ENCODE measurements around the gene NSUN7. TPM values are rescaled to one million over a fixed set of nuclear protein-coding genes. Genes with fewer than 3 reads are reported as not detected.
A peak's percentile ranks its signal among the peaks of the same experiment; 100 is the strongest.

The NSUN7 gene
- total RNA-seq, 1 donor from 2014 or later = 3.3 TPM

DNA sequence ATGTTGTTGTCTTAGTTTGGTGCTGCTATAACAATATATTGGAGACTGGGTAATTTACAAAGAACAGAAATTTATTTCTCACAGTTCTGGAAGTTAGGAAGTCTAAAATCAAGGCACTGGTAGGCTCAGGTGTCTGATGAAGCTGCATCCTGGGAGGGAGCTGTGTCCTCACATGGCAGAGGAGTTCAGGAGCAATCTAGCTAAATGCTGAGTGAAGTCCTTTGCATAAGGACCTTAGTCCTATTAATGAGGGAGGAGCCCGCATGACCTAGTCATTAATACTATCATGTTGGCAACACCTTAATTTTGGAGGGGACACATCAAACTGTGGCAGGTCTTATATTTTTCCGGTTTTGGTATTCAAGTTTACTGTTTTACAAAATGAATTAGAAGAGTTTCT is 36.0 kb upstream of the NSUN7 start:
- TF ChIP-seq, protein P1, sequence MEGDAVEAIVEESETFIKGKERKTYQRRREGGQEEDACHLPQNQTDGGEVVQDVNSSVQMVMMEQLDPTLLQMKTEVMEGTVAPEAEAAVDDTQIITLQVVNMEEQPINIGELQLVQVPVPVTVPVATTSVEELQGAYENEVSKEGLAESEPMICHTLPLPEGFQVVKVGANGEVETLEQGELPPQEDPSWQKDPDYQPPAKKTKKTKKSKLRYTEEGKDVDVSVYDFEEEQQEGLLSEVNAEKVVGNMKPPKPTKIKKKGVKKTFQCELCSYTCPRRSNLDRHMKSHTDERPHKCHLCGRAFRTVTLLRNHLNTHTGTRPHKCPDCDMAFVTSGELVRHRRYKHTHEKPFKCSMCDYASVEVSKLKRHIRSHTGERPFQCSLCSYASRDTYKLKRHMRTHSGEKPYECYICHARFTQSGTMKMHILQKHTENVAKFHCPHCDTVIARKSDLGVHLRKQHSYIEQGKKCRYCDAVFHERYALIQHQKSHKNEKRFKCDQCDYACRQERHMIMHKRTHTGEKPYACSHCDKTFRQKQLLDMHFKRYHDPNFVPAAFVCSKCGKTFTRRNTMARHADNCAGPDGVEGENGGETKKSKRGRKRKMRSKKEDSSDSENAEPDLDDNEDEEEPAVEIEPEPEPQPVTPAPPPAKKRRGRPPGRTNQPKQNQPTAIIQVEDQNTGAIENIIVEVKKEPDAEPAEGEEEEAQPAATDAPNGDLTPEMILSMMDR (conservative IDR thresholded peaks at IDR 0.05; ENCODE audit: low read depth, low read length) = no peak
- no peak for DNase-seq (ENCODE audit: low read depth)
- H3K4me3 ChIP-seq (ENCODE audit: low read depth, low read length) = no peak overlapping the region

DNA sequence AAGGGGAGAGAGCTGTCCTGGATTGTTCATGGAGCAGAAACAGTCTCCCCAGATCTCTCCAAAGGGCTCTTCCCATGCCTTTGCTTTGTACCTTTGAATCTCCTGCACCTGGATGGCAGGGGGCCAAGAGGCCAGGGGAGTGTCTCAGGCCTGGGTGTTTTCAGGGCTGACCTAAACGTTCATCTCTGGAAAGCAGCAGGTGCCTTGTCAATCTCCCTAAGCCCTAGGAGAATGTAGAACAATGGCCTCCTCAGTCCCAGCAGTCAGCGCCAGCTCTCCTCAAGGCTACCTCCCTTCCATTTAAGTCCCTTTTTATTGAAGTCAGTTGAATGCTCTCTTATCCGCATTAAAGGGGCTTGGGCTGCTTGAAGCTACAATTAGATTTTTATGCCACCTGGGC is 31.2 kb upstream of the NSUN7 start:
- H3K4me3 ChIP-seq (ENCODE audit: low read depth, low read length) = no peak overlapping the region
- no peak for DNase-seq (ENCODE audit: low read depth)
- TF ChIP-seq, protein P1 (conservative IDR thresholded peaks at IDR 0.05; ENCODE audit: low read depth, low read length) = no peak

DNA sequence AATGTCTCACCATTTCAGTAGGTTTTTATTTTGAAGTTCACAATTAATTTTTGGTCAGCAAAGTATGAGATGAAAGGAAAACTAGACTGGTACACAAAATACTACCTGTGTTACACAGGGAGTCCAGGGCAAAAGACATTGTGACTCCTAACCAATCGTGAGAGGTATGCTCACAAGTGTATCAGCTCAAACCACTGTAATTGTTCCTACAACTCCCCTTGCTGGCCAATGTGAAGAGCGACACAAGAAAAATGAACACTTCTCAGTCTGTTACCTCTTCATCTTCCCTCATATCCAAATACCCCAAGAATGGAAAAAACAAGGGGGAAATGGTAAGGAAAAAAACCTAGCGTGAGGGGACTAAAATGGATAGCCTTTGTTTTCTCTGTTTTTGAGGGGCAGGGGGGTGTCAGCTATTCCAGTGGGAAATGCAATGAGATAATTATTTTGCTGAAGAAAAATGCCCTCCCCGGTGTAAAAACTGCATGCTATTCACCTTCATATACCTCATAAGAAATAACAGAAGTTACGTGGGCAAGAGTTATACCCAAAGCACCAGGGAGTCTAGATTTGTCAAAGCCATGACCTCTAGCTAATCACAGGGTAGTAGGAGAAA is 30.6 kb upstream of the NSUN7 start:
- peak; percentile 40 for DNase-seq (ENCODE audit: low read depth)
- TF ChIP-seq, protein P1 (conservative IDR thresholded peaks at IDR 0.05; ENCODE audit: low read depth, low read length) = peak; percentile 86
- no peak overlapping the region for H3K4me3 ChIP-seq (ENCODE audit: low read depth, low read length)

DNA sequence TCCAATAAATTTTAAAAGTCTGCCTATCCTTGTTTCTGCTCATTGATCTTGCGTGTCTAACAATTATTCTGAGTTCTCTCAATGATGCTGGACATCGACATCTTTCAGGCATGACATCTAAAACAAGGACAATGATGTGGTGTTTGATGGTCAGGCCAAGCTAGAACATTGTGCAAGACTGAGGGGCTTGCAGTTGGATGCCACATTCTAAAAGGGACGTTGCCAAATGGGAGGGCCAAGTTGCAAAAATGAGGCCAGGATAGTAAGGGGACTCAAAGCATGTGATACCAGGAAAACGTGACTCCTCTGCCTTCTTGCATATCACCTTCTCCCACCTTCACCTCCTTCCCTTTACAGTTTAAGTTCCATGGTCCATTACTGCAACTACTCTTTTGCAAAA is 29.4 kb upstream of the NSUN7 start:
- no peak for DNase-seq (ENCODE audit: low read depth)
- no peak overlapping the region for H3K4me3 ChIP-seq (ENCODE audit: low read depth, low read length)
- TF ChIP-seq, protein P1 (conservative IDR thresholded peaks at IDR 0.05; ENCODE audit: low read depth, low read length) = no peak

DNA sequence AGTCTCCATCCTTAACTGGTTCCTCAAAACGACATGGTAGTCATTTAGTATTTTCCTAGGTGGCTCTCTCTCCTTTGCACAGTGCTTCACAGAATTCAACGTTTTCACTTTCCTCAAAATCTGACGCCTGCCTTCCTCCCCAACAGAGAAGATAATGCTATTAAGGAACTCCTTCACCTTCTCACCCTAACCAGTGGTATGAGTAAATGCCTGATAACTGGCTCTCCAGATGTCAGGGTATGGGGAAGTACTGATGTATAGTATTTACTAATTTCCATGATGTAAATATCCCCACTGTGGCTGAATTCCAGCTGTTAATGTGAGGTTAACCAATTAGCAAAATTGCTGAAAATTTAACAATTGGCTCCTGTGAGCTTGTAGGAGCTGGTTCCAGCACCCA is 28.8 kb upstream of the NSUN7 start:
- TF ChIP-seq, protein P1 (conservative IDR thresholded peaks at IDR 0.05; ENCODE audit: low read depth, low read length) = no peak
- DNase-seq (ENCODE audit: low read depth) = no peak
- H3K4me3 ChIP-seq (ENCODE audit: low read depth, low read length) = no peak overlapping the region

DNA sequence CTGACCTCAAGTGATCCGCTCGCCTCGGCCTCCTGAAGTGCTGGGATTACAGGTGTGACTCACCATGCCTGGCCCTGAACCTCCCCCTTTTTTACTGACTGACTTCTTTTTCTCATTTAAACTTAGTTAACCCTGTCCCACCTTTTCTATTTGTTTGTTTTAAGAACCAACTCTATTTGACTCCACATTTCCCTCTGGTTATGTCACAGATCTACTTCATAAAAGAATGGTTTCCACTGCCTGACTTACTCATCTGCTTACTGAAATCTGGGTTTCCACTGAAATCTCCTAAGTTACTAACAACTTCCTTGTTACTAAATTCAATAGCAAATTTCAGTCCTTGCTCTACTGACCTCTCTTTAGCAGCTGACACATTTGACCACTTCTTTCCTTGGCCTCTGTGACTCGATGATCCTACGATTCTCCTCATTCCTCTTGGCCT is 28.0 kb upstream of the NSUN7 start:
- DNase-seq (ENCODE audit: low read depth) = peak; percentile 64
- TF ChIP-seq, protein P1 (conservative IDR thresholded peaks at IDR 0.05; ENCODE audit: low read depth, low read length) = no peak
- H3K4me3 ChIP-seq (ENCODE audit: low read depth, low read length) = no peak overlapping the region

DNA sequence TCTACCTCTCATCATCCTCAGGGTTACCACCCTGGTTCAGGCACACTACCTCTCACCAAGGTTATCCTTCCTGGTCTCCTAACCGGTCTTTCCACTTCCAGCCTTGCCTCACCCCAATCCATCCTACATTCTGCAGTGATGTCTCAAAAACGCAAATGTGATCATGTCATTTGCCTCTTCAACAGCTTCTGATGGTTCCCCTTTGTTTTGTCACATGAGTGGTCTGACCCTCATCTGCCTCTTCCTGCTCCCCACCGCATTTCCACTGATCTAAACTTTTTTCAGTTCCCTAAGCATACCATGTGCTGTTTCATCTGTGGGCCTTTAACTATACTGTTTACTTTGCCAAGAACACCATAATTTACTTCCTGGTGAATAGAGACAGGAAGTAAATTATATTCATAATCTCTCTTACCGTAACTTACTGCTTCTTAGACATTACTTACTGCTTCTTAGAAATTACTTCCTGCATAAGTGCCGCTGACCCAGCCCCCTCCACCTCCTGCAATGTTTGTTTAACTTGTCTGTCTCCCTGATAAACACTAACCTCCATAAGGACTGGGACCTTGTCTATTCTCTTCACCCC is 27.1 kb upstream of the NSUN7 start:
- no peak overlapping the region for H3K4me3 ChIP-seq (ENCODE audit: low read depth, low read length)
- TF ChIP-seq, protein P1 (conservative IDR thresholded peaks at IDR 0.05; ENCODE audit: low read depth, low read length) = no peak
- DNase-seq (ENCODE audit: low read depth) = no peak

Measured in epithelial cell of proximal tubule (primary cell).